A549 (cell line): ENCODE data around the gene NEUROG1. TPM values are rescaled to one million over a fixed set of nuclear protein-coding genes. Genes with fewer than 3 reads are reported as not detected.

Source experiments
- ATAC-seq, 2 experiments: fragments of 200-7000 bp in 1 of 2; fragments of >200 bp in 1 of 2; cut with Nextera tagmentation in 1 of 2; cut with Tn5 transposase in 1 of 2; 3 replicates each; pipeline versions ENCODE4 v1.8.0 to v1.9.1; 2018 to 2020; ENCODE audit warnings: mild to moderate bottlenecking in 1 of 2, moderate library complexity in 1 of 2
- CTCF ChIA-PET: fragments of 300-600 bp; sonication (Branson Sonifier 250); formaldehyde crosslinking; extraction: SDS; loops from one replicate; lab custom pipeline; 2021; ENCODE audit warnings: antibody characterized with exemption, inconsistent platforms; lab: Yijun Ruan, JAX
- POLR2A ChIA-PET: fragments of 350-600 bp; formaldehyde crosslinking; extraction: SDS; loops from one replicate; lab custom pipeline; 2021; ENCODE audit warnings: antibody characterized with exemption, inconsistent platforms; lab: Yijun Ruan, JAX
- DNase-seq, 2 experiments: peaks; one replicate each; pipeline versions ENCODE4 v3.0.0 to v3.0.0-alpha.2; 2011 to 2016; ENCODE audit warnings: low read depth in 1 of 2, low spot score in 1 of 2
- FAIRE-seq: peaks from 2 replicates; lab custom pipeline; 2011; peaks lifted over from hg19 to GRCh38; lab: Jason Lieb, UNC
- H3K27ac ChIP-seq, 2 experiments: fragments of >200 bp; sonication (Bioruptor Twin); formaldehyde crosslinking; 3 replicates each; pipeline ENCODE4 v1.5.1; 2016 to 2017
- H3K4me1 ChIP-seq: fragments of >200 bp; sonication (Bioruptor Twin); formaldehyde crosslinking; 3 replicates; pipeline ENCODE4 v1.6.1; 2016
- H3K4me2 ChIP-seq: fragments of >200 bp; sonication (Bioruptor Twin); formaldehyde crosslinking; 3 replicates; pipeline ENCODE4 v1.6.1; 2016
- H3K4me3 ChIP-seq: fragments of >200 bp; sonication (Bioruptor Twin); formaldehyde crosslinking; 3 replicates; pipeline ENCODE4 v1.5.1; 2016
- H3K9me3 ChIP-seq: fragments of >200 bp; sonication (Bioruptor Twin); formaldehyde crosslinking; 3 replicates; pipeline ENCODE4 v1.6.1; 2016
- CBX2 ChIP-seq: fragments of 200-600 bp; sonication (generic); IDR thresholded peaks from 2 replicates; pipeline ENCODE4 v1.6.1; 2016; ENCODE audit warnings: low read depth, mild to moderate bottlenecking, borderline replicate concordance
- CEBPB ChIP-seq, 2 experiments: fragments of >200 bp in 1 of 2; sonication (Bioruptor Twin) in 1 of 2; formaldehyde crosslinking in 1 of 2; IDR thresholded peaks; 2 replicates each; pipeline ENCODE4 v1.6.1; 2012 to 2016
- CHD2 ChIP-seq: fragments of 150-350 bp; IDR thresholded peaks from 2 replicates; pipeline ENCODE4 v1.6.1; 2014; ENCODE audit warnings: low read length; ENCODE audit not compliant: partially characterized antibody
- CHD4 ChIP-seq: fragments of 200-600 bp; sonication (generic); IDR thresholded peaks from 2 replicates; pipeline ENCODE4 v1.6.1; 2016; ENCODE audit warnings: antibody characterized with exemption, mild to moderate bottlenecking, borderline replicate concordance
- CTCF ChIP-seq: fragments of >200 bp; sonication (Bioruptor Twin); formaldehyde crosslinking; IDR thresholded peaks from 3 replicates; pipeline ENCODE4 v1.5.1; 2016
- EHF ChIP-seq: fragments of 250-450 bp; sonication (Bioruptor Pico); IDR thresholded peaks from 2 replicates; pipeline ENCODE4 v1.5.0; 2020; ENCODE audit warnings: mild to moderate bottlenecking
- EP300 ChIP-seq, 2 experiments: fragments of >200 bp; sonication (Bioruptor Twin); formaldehyde crosslinking; IDR thresholded peaks; 2 replicates in 1 of 2; 3 replicates in 1 of 2; pipeline ENCODE4 v1.6.1; 2016 to 2017
- FOSB ChIP-seq: fragments of 250-450 bp; sonication (Bioruptor Pico); IDR thresholded peaks from 2 replicates; pipeline ENCODE4 v1.5.0; 2020; ENCODE audit warnings: mild to moderate bottlenecking, moderate library complexity
- FOSL2 ChIP-seq, 2 experiments: fragments of 450-650 bp in 1 of 2; fragments of >200 bp in 1 of 2; sonication (Bioruptor Twin) in 1 of 2; formaldehyde crosslinking; IDR thresholded peaks; 2 replicates each; pipeline versions ENCODE4 v1.5.0 to v1.6.1; 2016 to 2020; ENCODE audit warnings: mild to moderate bottlenecking in 1 of 2, moderate library complexity in 1 of 2
- FOXS1 ChIP-seq: fragments of 250-450 bp; sonication (Bioruptor Pico); IDR thresholded peaks from 2 replicates; pipeline ENCODE4 v1.5.0; 2020; ENCODE audit warnings: mild to moderate bottlenecking, moderate library complexity
- HDAC2 ChIP-seq: fragments of 200-600 bp; sonication (generic); IDR thresholded peaks from 2 replicates; pipeline ENCODE4 v1.6.1; 2016
- HEYL ChIP-seq: fragments of 250-450 bp; sonication (Bioruptor Pico); IDR thresholded peaks from 2 replicates; pipeline ENCODE4 v1.8.0; 2021; ENCODE audit warnings: mild to moderate bottlenecking, moderate library complexity
- HOXA7 ChIP-seq: fragments of 250-450 bp; sonication (Bioruptor Pico); IDR thresholded peaks from 2 replicates; pipeline ENCODE4 v1.5.0; 2020; ENCODE audit warnings: mild to moderate bottlenecking, moderate library complexity
- HOXB13 ChIP-seq: fragments of 250-450 bp; sonication (Bioruptor Pico); IDR thresholded peaks from 2 replicates; pipeline ENCODE4 v1.5.0; 2020; ENCODE audit warnings: low read depth, mild to moderate bottlenecking, moderate library complexity
- HOXB5 ChIP-seq: fragments of 250-450 bp; sonication (Bioruptor Pico); IDR thresholded peaks from 2 replicates; pipeline ENCODE4 v1.5.0; 2020; ENCODE audit warnings: mild to moderate bottlenecking, moderate library complexity
- JUN ChIP-seq, 2 experiments: fragments of >200 bp; sonication (Bioruptor Twin); formaldehyde crosslinking; IDR thresholded peaks; 2 replicates in 1 of 2; 3 replicates in 1 of 2; pipeline ENCODE4 v1.6.1; 2016 to 2017
- MAFK ChIP-seq: fragments of 450-650 bp; IDR thresholded peaks from 2 replicates; pipeline ENCODE4 v1.6.1; 2014; ENCODE audit not compliant: partially characterized antibody
- MAX ChIP-seq: IDR thresholded peaks from 2 replicates; pipeline ENCODE4 v1.6.1; 2012
- MYC ChIP-seq: IDR thresholded peaks from 2 replicates; pipeline ENCODE4 v1.6.1; 2012; ENCODE audit warnings: mild to moderate bottlenecking, inconsistent platforms, low read length, improper control_type of control experiment, borderline replicate concordance
- NR3C1 ChIP-seq: fragments of >200 bp; sonication (Bioruptor Twin); formaldehyde crosslinking; IDR thresholded peaks from 3 replicates; pipeline ENCODE4 v1.6.1; 2017
- PHF8 ChIP-seq: fragments of 200-600 bp; sonication (generic); IDR thresholded peaks from 2 replicates; pipeline ENCODE4 v1.6.1; 2016; ENCODE audit warnings: low read depth, mild to moderate bottlenecking, antibody characterized with exemption, moderate library complexity, borderline replicate concordance
- POLR2A ChIP-seq: IDR thresholded peaks from 2 replicates; pipeline ENCODE4 v1.6.1; 2012; ENCODE audit warnings: mild to moderate bottlenecking, low read length
- RAD21 ChIP-seq, 2 experiments: fragments of >200 bp in 1 of 2; sonication (Bioruptor Twin) in 1 of 2; formaldehyde crosslinking in 1 of 2; IDR thresholded peaks in 1 of 2; conservative IDR thresholded peaks in 1 of 2; 2 replicates in 1 of 2; 3 replicates in 1 of 2; pipeline ENCODE4 v1.6.1; 2012 to 2018; ENCODE audit warnings: inconsistent platforms in 1 of 2
- SREBF2 ChIP-seq: fragments of 450-650 bp; IDR thresholded peaks from 2 replicates; pipeline ENCODE4 v1.6.1; 2014; ENCODE audit warnings: mild to moderate bottlenecking, moderate library complexity
- TFCP2L1 ChIP-seq: fragments of 250-450 bp; sonication (Bioruptor Pico); IDR thresholded peaks from 2 replicates; pipeline ENCODE4 v1.5.0; 2021; ENCODE audit warnings: mild to moderate bottlenecking
- TP53 ChIP-seq: fragments of 250-450 bp; sonication (Bioruptor Pico); IDR thresholded peaks from 2 replicates; pipeline ENCODE4 v1.5.0; 2021; ENCODE audit warnings: mild to moderate bottlenecking, moderate library complexity
- ZFP36 ChIP-seq: fragments of 450-650 bp; IDR thresholded peaks from 2 replicates; pipeline ENCODE4 v1.6.1; 2014; ENCODE audit warnings: borderline replicate concordance; ENCODE audit not compliant: partially characterized antibody
- ZNF302 ChIP-seq: fragments of 250-450 bp; sonication (Bioruptor Pico); IDR thresholded peaks from 2 replicates; pipeline ENCODE4 v1.9.0; 2021; ENCODE audit warnings: inconsistent platforms, mild to moderate bottlenecking, moderate library complexity
- ZSCAN20 ChIP-seq: fragments of 250-450 bp; sonication (Bioruptor Pico); IDR thresholded peaks from 2 replicates; pipeline ENCODE4 v1.8.0; 2022; ENCODE audit warnings: mild to moderate bottlenecking, moderate library complexity
- WGBS: methylation state at CpG from one replicate; pipeline ENCODE4 v1.1.6; 2017; ENCODE audit errors: missing lambda C conversion rate; 5-methylcytosine and 5-hydroxymethylcytosine counted together
- polyA plus RNA-seq, 4 experiments: library from polyadenylated mRNA; depleted of rRNA in 3 of 4; stranded (reverse); fragments of >200 nt; fragmentation: RNase III in 1 of 4; extraction: RNeasy Plus Mini Kit Qiagen cat#74134 plus additional on column Dnase treatment in 1 of 4; gene quantifications; 2 replicates in 3 of 4; 3 replicates in 1 of 4; pipeline ENCODE4 v1.2.3, GENCODE V29; 2011 to 2017
- TF ChIP-seq, protein P1 (sequence below): fragments of 150-350 bp; IDR thresholded peaks from 2 replicates; pipeline ENCODE4 v1.6.1; 2014; ENCODE audit warnings: low read depth, mild to moderate bottlenecking, low read length
- TF ChIP-seq, protein P2 (sequence below): fragments of 450-650 bp; IDR thresholded peaks from 2 replicates; pipeline ENCODE4 v1.6.1; 2014; ENCODE audit warnings: antibody characterized with exemption

Gene NEUROG1
- polyA plus RNA-seq, 2 of the 4 experiments (the other 2 are of a cell fraction), result not detected

GRCh38 chr5:135486131-135487036 is 49.4 kb downstream of the NEUROG1 start:
- CTCF ChIA-PET, result interaction anchor here (1.1 to 4.0 kb wide), 5 partner anchors 17 to 82 kb away, joined by 3 to 60 read pairs (median 6); no protein-coding TSS in a partner anchor
- peaks cover 12% of the 10 kb centered on the region for H3K4me1 ChIP-seq
- 85% methylated on average over 13 of the region's 13 CpGs for WGBS

DNA sequence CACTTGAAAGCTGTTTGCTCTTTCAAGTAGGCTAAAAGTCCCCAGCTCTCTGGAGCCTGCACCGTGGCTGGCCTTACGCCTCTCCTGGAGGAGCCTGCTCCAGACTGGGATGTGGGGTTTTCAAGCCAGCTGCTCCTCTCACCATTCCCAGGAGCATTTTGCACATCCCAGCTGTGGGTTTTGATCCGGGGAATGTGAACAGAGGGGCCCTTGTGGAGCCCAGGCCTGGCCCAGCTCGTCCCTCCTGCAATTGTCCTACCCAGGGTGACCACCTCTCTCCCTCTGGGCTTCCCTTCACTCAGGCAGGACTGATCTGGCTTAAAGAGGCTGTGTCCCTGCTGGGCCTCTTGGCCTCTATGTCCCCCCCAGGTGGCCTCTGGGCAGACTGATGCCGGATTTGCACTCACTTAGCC is 51.1 kb downstream of the NEUROG1 start:
- Histone ChIP-seq H3K4me2 (no peak overlapping the region), H3K27ac (no peak overlapping the region), H3K4me1 (peaks cover 12% of the 10 kb centered on the region), H3K4me3 (no peak overlapping the region), H3K9me3 (no peaks in the 10 kb centered on the region)
- TF ChIP-seq CEBPB (IDR thresholded peaks at IDR 0.05), result no peak
- TF ChIP-seq CHD4, result no peak
- TF ChIP-seq HEYL, result no peak
- no peak for TF ChIP-seq HDAC2
- TF ChIP-seq MAX, result no peak
- no peak for TF ChIP-seq TFCP2L1
- TF ChIP-seq CHD2, result no peak
- no peak for TF ChIP-seq HOXA7
- TF ChIP-seq HOXB13 (CRISPR knock-in tag), result no peak
- TF ChIP-seq JUN (IDR thresholded peaks at IDR 0.05), result no peak
- TF ChIP-seq EP300 (IDR thresholded peaks at IDR 0.05), result no peak
- no peak for TF ChIP-seq RAD21 (conservative IDR thresholded peaks at IDR 0.05 in 1 of 2, IDR thresholded peaks at IDR 0.05 in 1 of 2)
- TF ChIP-seq, protein P1, sequence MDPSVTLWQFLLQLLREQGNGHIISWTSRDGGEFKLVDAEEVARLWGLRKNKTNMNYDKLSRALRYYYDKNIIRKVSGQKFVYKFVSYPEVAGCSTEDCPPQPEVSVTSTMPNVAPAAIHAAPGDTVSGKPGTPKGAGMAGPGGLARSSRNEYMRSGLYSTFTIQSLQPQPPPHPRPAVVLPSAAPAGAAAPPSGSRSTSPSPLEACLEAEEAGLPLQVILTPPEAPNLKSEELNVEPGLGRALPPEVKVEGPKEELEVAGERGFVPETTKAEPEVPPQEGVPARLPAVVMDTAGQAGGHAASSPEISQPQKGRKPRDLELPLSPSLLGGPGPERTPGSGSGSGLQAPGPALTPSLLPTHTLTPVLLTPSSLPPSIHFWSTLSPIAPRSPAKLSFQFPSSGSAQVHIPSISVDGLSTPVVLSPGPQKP, result no peak
- no peak for TF ChIP-seq EHF (CRISPR knock-in tag)
- TF ChIP-seq CTCF, result no peak
- TF ChIP-seq ZFP36, result no peak
- TF ChIP-seq FOSB, result no peak
- no peak for TF ChIP-seq PHF8
- TF ChIP-seq TP53 (CRISPR knock-in tag), result no peak
- no peak for TF ChIP-seq POLR2A
- 68% methylated on average over 5 of the region's 5 CpGs for WGBS
- DNase-seq (no peak), FAIRE-seq (no peak), ATAC-seq (no peak)
- POLR2A ChIA-PET, result no interaction called here
- CTCF ChIA-PET, result interaction anchor here (1.0 to 3.3 kb wide), 4 partner anchors 9 to 67 kb away, joined by 3 to 29 read pairs (median 12); no protein-coding TSS in a partner anchor

More at GRCh38 chr5:135486131-135487036, 49.4 kb downstream of the NEUROG1 start:
- no peaks in the 10 kb centered on the region for H3K9me3 ChIP-seq
- POLR2A ChIA-PET, result no interaction called here
- no peak overlapping the region for H3K4me3 ChIP-seq
- FAIRE-seq, result no peak
- no peak overlapping the region; a peak in 1 of 6 replicates for H3K27ac ChIP-seq
- TF ChIP-seq, protein P2, sequence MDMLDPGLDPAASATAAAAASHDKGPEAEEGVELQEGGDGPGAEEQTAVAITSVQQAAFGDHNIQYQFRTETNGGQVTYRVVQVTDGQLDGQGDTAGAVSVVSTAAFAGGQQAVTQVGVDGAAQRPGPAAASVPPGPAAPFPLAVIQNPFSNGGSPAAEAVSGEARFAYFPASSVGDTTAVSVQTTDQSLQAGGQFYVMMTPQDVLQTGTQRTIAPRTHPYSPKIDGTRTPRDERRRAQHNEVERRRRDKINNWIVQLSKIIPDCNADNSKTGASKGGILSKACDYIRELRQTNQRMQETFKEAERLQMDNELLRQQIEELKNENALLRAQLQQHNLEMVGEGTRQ, result no peak
- TF ChIP-seq MYC (no peak), MAFK (no peak), FOXS1 (CRISPR knock-in tag) (no peak), HOXB5 (CRISPR knock-in tag) (no peak), TFCP2L1 (no peak), PHF8 (no peak), HOXA7 (no peak), CHD2 (no peak), SREBF2 (no peak), CHD4 (no peak), ZSCAN20 (CRISPR knock-in tag) (no peak), ZNF302 (CRISPR knock-in tag) (no peak), NR3C1 (no peak), FOSL2 (IDR thresholded peaks at IDR 0.05) (no peak), FOSL2 (CRISPR knock-in tag; IDR thresholded peaks at IDR 0.05) (no peak), JUN (IDR thresholded peaks at IDR 0.05) (no peak), FOSB (no peak), RAD21 (conservative IDR thresholded peaks at IDR 0.05 in 1 of 2, IDR thresholded peaks at IDR 0.05 in 1 of 2) (no peak), CBX2 (no peak), MAX (no peak)
- ATAC-seq, result no peak
- no peak overlapping the region for H3K4me2 ChIP-seq
- DNase-seq, result no peak
